Stimulated activated CD4-positive, alpha-beta T cell treated with anti-CD3 and anti-CD28 coated beads, Interleukin-12 subunit alpha, Interleukin-12 subunit beta, amount 100 ng/mL, for 48 hours (primary cell): ENCODE measurements around the gene TNNI3K.

Source experiments
- DNase-seq, 3 donors: peaks; one replicate each; pipeline ENCODE4 v3.0.0-alpha.2; 2020; ENCODE audit warnings: low read depth in 2 of 3, low spot score in 1 of 3

The TNNI3K gene

DNA sequence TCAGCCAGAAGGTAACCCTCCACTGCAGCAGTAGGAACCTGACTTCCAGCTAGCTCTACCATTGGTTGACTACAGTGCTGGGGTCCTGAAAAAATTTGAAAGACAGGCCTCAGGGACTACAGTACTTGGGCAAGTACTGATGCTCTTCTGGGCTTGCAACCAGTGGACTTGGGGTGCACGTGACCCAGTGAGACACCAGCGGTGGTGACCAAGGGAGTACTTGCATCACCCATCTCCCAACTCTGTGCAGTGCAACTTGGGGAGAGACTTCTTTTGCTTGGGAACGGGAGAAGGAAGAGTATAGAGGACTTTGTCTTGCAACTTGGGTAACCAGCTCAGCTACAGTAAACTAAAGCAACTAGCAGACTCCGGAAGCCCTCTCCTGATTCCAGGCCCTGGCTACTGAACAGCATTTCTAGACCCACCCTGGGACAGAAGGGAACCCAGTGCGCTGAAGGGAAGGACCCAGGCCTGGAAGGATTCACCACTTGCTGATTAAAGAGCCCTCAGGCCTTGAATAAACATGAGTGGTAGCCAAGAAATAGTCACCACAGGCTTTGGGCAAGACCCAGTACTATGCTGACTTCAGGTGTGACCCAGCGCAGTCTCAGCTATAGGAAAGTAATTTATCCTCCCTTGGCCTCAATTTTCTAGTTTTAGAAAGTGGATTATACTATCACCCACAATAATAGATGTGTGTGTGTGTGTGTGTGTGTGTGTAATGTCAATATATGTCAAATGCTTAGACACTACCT, 45.6 kb downstream of the TNNI3K start:
- DNase-seq = no peak

- DNase-seq = no peak
Measured at GRCh38 chr1:74286414-74286813, 51.2 kb downstream of the TNNI3K start.

GRCh38 chr1:74314438-74314837, 79.3 kb downstream of the TNNI3K start:
- DNase-seq = no peak

DNA sequence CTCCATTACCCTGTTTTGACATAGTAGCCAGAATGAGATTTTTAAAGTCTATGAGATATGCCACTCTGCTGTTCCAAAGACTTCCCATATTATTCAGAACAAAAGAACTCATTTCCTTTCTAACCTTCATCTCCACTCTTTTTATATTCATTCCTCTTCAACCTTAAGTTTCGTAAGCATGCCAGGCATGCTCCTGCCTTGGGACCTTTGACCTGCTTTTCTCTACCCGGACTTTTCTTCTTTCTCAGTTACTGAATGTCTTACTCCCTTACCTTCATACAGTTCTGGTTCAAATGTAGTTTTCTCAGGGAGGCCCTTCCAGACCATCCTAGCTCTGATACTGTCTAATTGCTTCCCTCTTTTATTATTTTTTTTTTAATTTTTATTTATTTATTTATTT, 81.1 kb downstream of the TNNI3K start:
- no peak for DNase-seq

DNA sequence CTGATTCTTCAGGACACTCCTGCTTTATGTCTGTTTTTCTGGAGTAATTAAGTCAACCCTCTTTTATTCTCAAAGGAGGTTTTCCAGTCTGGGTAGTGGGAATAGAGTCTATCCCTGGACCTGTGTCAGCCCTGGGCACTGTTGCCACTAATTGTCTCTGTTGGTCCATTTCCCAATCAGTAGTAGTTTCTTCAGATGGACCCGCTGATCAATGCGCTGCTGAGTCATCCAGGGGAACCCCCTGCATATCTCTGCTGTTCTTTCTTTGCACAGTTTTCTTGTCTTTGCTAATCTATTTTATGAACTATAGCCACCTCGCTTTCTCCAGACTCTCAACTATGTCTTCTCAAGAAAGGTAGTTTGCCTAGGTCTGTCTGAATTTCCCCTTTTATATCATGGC, 82.5 kb downstream of the TNNI3K start:
- no peak for DNase-seq

DNA sequence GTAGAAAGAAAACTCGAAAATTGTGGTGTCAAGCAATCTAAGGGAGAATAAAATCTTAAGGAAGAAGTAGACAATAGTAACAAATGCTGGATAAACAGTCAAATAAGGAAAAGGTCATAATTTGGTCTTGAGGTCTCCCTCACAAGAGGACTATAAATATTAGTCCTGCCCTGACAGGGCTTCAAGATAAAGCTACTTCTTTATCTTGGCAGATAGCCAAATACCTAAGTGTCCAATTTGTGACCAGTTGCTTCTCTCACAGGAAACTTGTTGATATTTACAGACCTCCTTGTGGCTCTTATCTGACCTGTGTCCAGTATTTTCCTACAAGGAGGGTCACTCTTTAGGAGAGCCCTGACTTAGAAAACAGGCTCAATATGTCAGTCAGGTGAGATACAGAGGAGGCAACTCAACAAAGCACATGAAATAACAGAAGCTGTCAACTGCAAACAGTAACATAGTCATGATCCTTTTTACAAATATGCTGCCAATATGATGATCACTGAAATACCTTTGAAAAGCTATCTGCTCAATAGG, 88.8 kb downstream of the TNNI3K start:
- no peak for DNase-seq

DNA sequence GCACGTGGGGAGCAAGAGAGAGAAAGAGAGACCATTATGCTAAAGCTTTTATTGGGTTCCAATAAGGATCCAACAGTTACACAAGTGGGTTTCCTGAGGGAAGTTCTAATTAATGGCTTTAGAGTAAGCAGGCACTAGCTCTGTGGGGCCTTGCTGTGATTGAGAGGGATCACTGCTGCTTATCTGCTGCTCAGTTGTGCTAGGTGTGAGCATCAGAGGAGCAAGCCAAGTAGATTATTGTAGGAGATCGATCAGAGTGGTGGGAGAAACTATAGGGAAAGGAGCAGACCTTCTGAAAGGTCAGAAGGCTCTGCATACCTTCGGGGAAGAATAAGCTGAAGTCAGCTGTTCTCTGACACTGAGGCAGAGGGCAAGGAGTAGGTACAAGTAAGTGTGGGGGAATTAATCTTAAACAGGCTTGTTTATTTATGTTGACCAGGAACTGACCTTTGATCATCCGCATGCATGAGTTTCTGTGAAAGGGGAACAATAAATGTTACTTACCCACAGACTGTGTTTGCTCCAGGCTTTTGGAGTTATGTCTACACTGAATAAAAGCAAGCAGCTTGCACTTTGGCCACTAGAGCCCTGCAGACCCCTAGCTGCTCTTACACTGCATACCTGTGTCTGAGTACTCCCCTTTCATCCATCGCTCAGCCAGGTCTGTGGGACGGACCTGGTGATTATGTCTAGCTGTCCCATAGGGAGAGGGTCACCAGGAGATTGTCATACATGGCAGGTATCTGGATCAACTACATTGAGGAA, 89.7 kb downstream of the TNNI3K start:
- no peak for DNase-seq

DNA sequence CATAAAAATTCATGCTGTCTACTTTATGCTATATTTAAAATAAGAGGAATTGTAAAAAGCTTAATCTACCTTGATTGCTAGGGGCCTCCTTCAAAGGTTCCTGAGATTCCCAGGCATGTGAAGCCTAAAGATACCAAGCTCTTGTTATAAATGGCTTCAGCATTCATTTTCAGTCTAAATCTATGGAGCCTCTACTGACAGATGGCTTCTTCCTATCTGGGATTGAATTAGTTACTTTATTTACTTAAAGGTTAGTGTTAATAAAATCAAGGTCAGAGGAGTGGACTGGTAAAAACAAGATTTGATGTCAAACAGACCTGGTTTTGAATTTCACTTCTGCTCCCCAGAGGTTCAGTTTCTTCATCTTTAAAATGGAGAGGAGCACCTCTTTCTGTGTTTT, 93.7 kb downstream of the TNNI3K start:
- DNase-seq = no peak

DNA sequence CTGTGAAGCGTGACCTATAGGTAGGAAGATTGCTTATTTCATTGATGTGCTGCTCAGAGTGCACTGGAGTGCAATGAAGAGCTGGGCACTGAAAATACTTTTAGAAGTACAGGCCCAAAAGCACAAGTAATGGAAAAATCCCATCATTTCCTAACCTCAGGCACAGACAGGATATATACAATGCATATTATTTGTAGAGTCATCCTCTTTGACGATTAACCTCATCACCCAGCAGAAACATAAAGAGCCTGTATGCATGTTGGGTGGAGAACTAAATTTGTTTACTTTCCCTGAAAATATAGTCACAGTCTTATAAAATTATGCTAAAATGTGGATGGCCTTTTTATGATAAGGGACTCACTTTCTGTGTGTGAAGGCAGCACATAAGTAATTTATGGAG, 98.1 kb downstream of the TNNI3K start:
- no peak for DNase-seq

GRCh38 chr1:74334147-74334546, 99.0 kb downstream of the TNNI3K start:
- DNase-seq = no peak

GRCh38 chr1:74340656-74341055, 105.5 kb downstream of the TNNI3K start:
- no peak for DNase-seq

GRCh38 chr1:74341702-74342339, 106.6 kb downstream of the TNNI3K start:
- no peak for DNase-seq

GRCh38 chr1:74343216-74343615, 108.0 kb downstream of the TNNI3K start:
- DNase-seq = no peak

DNA sequence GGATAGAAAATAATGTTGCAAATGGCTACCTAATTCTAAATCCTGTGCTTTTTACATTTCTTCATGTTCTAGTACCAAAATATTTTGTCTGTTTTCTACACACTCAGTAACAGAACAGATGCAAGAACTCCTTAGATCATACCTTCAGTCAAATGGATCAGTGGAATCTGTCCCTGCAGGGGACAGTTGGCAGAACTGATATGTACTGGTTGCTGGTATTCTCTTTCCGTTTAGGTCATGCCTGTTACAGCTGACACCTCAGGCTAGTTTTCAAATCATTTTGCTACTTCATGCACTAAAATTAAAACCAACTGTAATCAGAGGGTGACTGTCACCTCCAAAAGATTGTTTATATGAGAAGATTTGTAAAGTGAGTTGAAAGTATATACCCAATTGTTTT, 109.2 kb downstream of the TNNI3K start:
- DNase-seq = no peak

GRCh38 chr1:74356493-74356892, 121.3 kb downstream of the TNNI3K start:
- no peak for DNase-seq

DNA sequence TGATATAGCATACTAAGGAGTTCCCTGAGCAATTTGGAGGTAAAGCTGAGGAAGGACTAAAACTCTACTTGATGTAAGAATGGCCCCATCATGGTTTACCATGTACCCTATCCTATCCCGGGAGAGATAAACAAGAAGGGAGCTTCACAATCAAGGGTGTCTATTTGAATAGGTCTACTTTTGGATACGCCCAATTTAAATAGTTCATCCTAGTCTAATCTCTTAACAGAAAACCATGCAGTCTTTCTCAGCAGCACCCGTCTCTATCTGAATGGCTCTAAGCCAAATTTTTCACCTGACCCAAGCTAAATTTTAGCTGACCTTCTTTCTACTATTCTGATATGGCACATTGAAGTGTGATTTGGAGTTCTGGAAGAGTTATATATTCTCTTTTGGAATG, 122.0 kb downstream of the TNNI3K start:
- DNase-seq = no peak

GRCh38 chr1:74357756-74358155, 122.6 kb downstream of the TNNI3K start:
- DNase-seq = no peak

- DNase-seq = no peak
Measured at GRCh38 chr1:74362691-74363090, 127.5 kb downstream of the TNNI3K start.

DNA sequence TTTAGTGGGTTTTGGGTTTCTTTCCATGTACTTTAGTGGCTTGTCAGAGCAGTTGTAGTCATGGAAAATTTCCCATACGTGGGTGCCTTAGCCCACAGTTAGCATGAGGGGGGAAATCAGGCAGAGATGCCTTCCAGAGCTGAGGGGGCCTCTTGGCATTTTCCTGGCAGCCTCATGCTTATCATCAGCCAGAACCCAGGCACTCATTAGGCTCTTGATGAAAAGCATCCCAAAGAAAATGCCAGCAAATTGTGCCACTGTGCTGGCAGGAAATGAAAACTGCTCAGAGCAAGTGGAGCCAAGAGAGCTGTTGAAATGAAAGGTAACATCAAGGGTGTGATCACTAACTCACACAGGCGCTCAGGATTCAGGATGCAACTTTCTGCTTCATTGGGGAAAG, 128.0 kb downstream of the TNNI3K start:
- DNase-seq = no peak

DNA sequence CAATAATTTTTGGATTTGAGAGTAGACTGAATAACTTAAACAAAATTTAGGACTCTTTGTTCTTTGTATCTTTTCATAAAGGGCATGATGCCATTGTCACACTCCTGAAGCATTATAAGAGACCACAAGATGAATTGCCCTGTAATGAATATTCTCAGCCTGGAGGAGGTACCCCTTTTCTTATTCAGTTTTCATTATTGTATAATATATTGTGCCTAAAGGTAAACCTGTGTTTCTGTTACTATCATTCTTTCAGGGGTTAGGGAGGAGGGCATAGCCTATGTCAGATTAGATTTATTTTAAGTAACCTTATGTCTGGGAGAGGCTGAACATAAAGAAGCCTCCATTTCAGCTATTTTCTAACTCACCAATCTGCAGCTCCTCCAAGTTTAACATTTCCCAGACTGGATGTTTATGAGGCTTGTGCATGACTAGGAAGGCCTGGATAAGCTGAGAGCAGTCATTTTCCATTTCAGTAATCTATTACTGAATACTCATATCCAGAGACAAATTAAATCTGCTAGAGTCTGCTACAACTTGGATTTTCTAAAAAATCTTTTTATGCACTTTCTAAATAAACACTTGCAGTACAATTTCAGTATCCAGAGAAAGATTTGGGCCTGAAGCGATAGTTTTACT, 132.1 kb downstream of the TNNI3K start:
- no peak for DNase-seq

- no peak for DNase-seq
Measured at GRCh38 chr1:74368335-74368734, 133.1 kb downstream of the TNNI3K start.

DNA sequence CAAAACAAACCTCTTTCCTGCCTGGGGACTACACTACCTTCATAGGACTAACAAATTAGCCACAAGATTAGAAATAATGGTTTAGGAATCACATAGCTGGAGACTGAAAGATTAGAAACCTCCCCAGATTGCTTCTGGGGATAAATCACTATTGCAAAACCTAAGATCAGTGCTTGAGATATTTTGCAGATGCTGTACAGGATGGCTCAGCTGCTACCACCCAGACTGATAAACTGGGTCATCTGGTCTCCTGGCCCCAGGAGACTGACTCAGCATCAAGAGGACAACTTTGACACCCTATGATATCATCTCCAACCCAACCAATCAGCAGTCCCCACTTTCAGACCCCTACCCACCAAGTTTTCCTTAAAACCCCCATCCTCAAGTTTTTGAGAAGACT, 140.2 kb downstream of the TNNI3K start:
- no peak for DNase-seq
